Gastrocnemius medialis (tissue), 4 donors: ENCODE measurements around the gene ABTB1.

Experiments used
- CTCF ChIP-seq, 5 experiments: fragments of 450-650 bp in 3 of 5; fragments of 200-600 bp in 2 of 5; sonication (generic) in 2 of 5; IDR thresholded peaks in 4 of 5; conservative IDR thresholded peaks in 1 of 5; 1 replicate in 4 of 5; 2 replicates in 1 of 5; pipeline ENCODE4 v1.5.1; 2016 to 2019; ENCODE audit warnings: antibody characterized with exemption in 5 of 5, mild to moderate bottlenecking in 3 of 5, moderate library complexity in 3 of 5
- POLR2A ChIP-seq, 2 donors: fragments of 450-650 bp; IDR thresholded peaks; one replicate each; pipeline ENCODE4 v1.6.1; 2017; ENCODE audit warnings: antibody characterized with exemption in 2 of 2, mild to moderate bottlenecking in 2 of 2, moderate library complexity in 2 of 2

GRCh38 chr3:127670761-127671522, 1.8 kb upstream of the ABTB1 start:
- TF ChIP-seq CTCF (IDR thresholded peaks at IDR 0.05 in 4 of 5, conservative IDR thresholded peaks at IDR 0.05 in 1 of 5) (no peak), POLR2A (IDR thresholded peaks at IDR 0.05) (no peak)
